ENCODE results near the gene ZNF804A.

DNA sequence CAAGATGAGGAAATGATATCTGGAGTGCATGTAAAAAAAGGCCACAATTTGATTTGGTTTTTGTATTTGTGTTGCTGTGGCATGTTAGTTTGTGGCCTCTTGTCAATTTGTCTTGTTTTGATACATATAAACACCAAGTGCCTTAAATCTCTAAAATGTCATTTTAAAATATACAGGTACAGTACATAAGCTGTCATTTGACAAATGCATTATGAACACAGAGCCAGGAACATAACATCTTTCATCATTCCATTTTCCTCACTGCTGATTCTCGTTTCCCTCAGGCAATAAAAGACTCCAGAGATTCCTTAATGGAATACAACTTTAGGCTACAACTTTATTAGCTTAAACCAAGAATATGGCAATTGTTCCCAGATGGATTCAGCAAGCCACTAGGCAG, 217.5 kb downstream of the ZNF804A start:
- TF ChIP-seq POLR2A (IDR thresholded peaks at IDR 0.05; ENCODE audit: low read depth, low read length) = no peak
- no peak for TF ChIP-seq SPI1 (IDR thresholded peaks at IDR 0.05; ENCODE audit: low read depth, low read length)

All from GM12891 (cell line).